ENCODE measurements around the gene TRIO.

TRIO gene

GRCh38 chr5:14488709-14489108, 345.6 kb downstream of the TRIO start:
- no peak for DNase-seq (ENCODE audit: low spot score)

- DNase-seq (ENCODE audit: low spot score): no peak
Measured at GRCh38 chr5:14489643-14490042, 346.5 kb downstream of the TRIO start.

GRCh38 chr5:14490309-14490711, 347.2 kb downstream of the TRIO start:
- peak; percentile 57 for DNase-seq (ENCODE audit: low spot score)

GRCh38 chr5:14491015-14491915, 348.1 kb downstream of the TRIO start:
- no peak for DNase-seq (ENCODE audit: low spot score)

- no peak for DNase-seq (ENCODE audit: low spot score)
Measured at GRCh38 chr5:14492331-14492964, 349.3 kb downstream of the TRIO start.

GRCh38 chr5:14495301-14495700, 352.2 kb downstream of the TRIO start:
- DNase-seq (ENCODE audit: low spot score): no peak

- no peak for DNase-seq (ENCODE audit: low spot score)
Measured at GRCh38 chr5:14497311-14497710, 354.2 kb downstream of the TRIO start.

GRCh38 chr5:14501353-14502293, 358.5 kb downstream of the TRIO start:
- no peak for DNase-seq (ENCODE audit: low spot score)

GRCh38 chr5:14502294-14502690, 359.1 kb downstream of the TRIO start:
- DNase-seq (ENCODE audit: low spot score): no peak

- DNase-seq (ENCODE audit: low spot score): no peak
Measured at GRCh38 chr5:14503017-14503680, 360.0 kb downstream of the TRIO start.

- DNase-seq (ENCODE audit: low spot score): no peak
Measured at GRCh38 chr5:14503681-14504331, 360.7 kb downstream of the TRIO start.

GRCh38 chr5:14504332-14504727, 361.2 kb downstream of the TRIO start:
- DNase-seq (ENCODE audit: low spot score): no peak

- no peak for DNase-seq (ENCODE audit: low spot score)
Measured at GRCh38 chr5:14504816-14505215, 361.7 kb downstream of the TRIO start.

GRCh38 chr5:14505310-14506139, 362.4 kb downstream of the TRIO start:
- no peak for DNase-seq (ENCODE audit: low spot score)

- DNase-seq (ENCODE audit: low spot score): no peak
Measured at GRCh38 chr5:14506140-14506538, 363.0 kb downstream of the TRIO start.

GRCh38 chr5:14506661-14507060, 363.5 kb downstream of the TRIO start:
- no peak for DNase-seq (ENCODE audit: low spot score)

- no peak for DNase-seq (ENCODE audit: low spot score)
Measured at GRCh38 chr5:14507156-14507941, 364.2 kb downstream of the TRIO start.

- no peak for DNase-seq (ENCODE audit: low spot score)
Measured at GRCh38 chr5:14508046-14508445, 364.9 kb downstream of the TRIO start.

GRCh38 chr5:14509556-14509955, 366.4 kb downstream of the TRIO start:
- DNase-seq (ENCODE audit: low spot score): no peak

Measured in globus pallidus (tissue), 1 donor.